DND-41 (cell line): ENCODE results near the gene NUAK1.

ENCODE experiments used
- ATAC-seq: fragments of 200-7000 bp; cut with Tn5 transposase; 3 replicates; pipeline ENCODE4 v1.9.1; 2021; ENCODE audit warnings: low read depth; ENCODE audit not compliant: insufficient read depth
- DNase-seq: peaks from one replicate; pipeline ENCODE4 v3.0.0-alpha.2; 2020
- H2AFZ ChIP-seq: 2 replicates; pipeline ENCODE4 v1.6.0; 2012; ENCODE audit warnings: low read depth, low read length
- H3K27ac ChIP-seq: 2 replicates; pipeline ENCODE4 v1.5.1; 2012; ENCODE audit warnings: low read length, inconsistent platforms
- H3K27me3 ChIP-seq: fragments of 200-600 bp; sonication (generic); 2 replicates; pipeline ENCODE4 v1.6.0; 2012; ENCODE audit warnings: low read length, mild to moderate bottlenecking, inconsistent platforms; ENCODE audit not compliant: insufficient read depth, poor library complexity
- H3K36me3 ChIP-seq: 2 replicates; pipeline ENCODE4 v1.5.1; 2012; ENCODE audit warnings: low read length, inconsistent platforms; ENCODE audit not compliant: insufficient read depth
- H3K4me1 ChIP-seq: 2 replicates; pipeline ENCODE4 v1.5.1; 2012; ENCODE audit warnings: mild to moderate bottlenecking, low read length; ENCODE audit not compliant: insufficient read depth
- H3K4me2 ChIP-seq: 2 replicates; pipeline ENCODE4 v1.6.0; 2012; ENCODE audit warnings: mild to moderate bottlenecking, moderate library complexity, low read length, inconsistent platforms; ENCODE audit not compliant: insufficient read depth
- H3K4me3 ChIP-seq, 2 experiments: fragments of 200-600 bp in 1 of 2; shearing (Covaris generic) in 1 of 2; 2 replicates each; pipeline ENCODE4 v1.5.1; 2012 to 2016; ENCODE audit warnings: inconsistent platforms in 2 of 2, low read length in 2 of 2, mild to moderate bottlenecking in 2 of 2, low read depth in 1 of 2, moderate library complexity in 1 of 2
- H3K79me2 ChIP-seq: 2 replicates; pipeline ENCODE4 v1.6.0; 2012; ENCODE audit warnings: low read length, inconsistent platforms; ENCODE audit not compliant: insufficient read depth
- H3K9ac ChIP-seq: 2 replicates; pipeline ENCODE4 v1.6.0; 2012; ENCODE audit warnings: low read depth, mild to moderate bottlenecking, inconsistent platforms, low read length, moderate library complexity
- H3K9me3 ChIP-seq: 2 replicates; pipeline ENCODE4 v1.5.1; 2012; ENCODE audit warnings: low read length, moderate library complexity, mild to moderate bottlenecking, inconsistent platforms; ENCODE audit not compliant: insufficient read depth, severe bottlenecking
- H4K20me1 ChIP-seq: 2 replicates; pipeline ENCODE4 v1.6.0; 2012; ENCODE audit warnings: low read length; ENCODE audit not compliant: insufficient read depth
- CTCF ChIP-seq: IDR thresholded peaks from 2 replicates; pipeline ENCODE4 v1.5.1; 2012; ENCODE audit warnings: borderline replicate concordance, low read length, moderate library complexity, mild to moderate bottlenecking; ENCODE audit not compliant: poor library complexity, severe bottlenecking; ENCODE audit errors: extremely low read depth
- EZH2 ChIP-seq: IDR thresholded peaks from 3 replicates; pipeline ENCODE4 v1.6.1; 2012; ENCODE audit warnings: borderline replicate concordance, low read depth, mild to moderate bottlenecking, moderate library complexity, low read length, inconsistent platforms; ENCODE audit not compliant: severe bottlenecking

Gene NUAK1

DNA sequence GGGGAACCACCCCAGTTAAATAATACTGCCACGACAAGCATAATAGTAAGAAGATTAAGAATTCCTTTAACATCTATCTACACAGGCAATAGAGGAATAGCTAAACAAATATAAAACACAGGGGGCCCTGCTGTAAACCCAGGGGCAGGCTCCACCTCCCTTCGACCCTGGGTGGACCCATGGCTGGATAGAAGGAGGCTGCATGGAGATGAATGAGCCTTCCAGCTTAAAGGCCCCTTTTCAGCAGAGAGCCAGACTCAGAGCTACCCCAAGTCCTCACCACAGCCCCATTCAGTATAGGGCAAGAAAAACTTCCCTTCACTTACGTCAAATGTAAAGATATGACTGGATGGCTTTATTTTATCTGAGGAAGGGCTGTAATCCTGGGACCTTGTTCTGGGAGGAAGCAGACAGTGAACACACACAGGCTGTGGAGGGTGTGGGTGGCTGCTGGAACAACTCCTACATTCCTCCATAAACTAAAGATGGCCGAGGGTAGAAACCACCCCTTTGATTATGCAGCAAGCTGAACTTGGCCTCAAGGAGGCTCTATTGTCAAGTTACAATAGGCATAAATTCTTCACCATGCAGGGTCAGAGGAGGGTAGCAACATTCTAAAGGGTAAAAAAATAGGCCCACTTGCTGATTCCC, 30.4 kb downstream of the NUAK1 start:
- H3K36me3 ChIP-seq, result no peaks in the 10 kb centered on the region
- no peaks in the 10 kb centered on the region for H4K20me1 ChIP-seq
- TF ChIP-seq EZH2 (no peak), CTCF (no peak)
- no peaks in the 10 kb centered on the region for H3K79me2 ChIP-seq
- no peak overlapping the region for H3K4me2 ChIP-seq
- no peak overlapping the region for H3K9ac ChIP-seq
- H3K4me1 ChIP-seq, result no peaks in the 10 kb centered on the region
- DNase-seq (no peak), ATAC-seq (no peak)
- no peaks in the 10 kb centered on the region for H3K9me3 ChIP-seq
- no peak overlapping the region for H3K27ac ChIP-seq
- H3K4me3 ChIP-seq, result no peak overlapping the region
- H3K27me3 ChIP-seq, result peaks cover 29% of the 10 kb centered on the region
- no peak overlapping the region for H2AFZ ChIP-seq

GRCh38 chr12:106107566-106107965, 31.2 kb downstream of the NUAK1 start:
- TF ChIP-seq CTCF (no peak), EZH2 (no peak)
- no peaks in the 10 kb centered on the region for H3K4me1 ChIP-seq
- no peak overlapping the region for H3K27ac ChIP-seq
- no peaks in the 10 kb centered on the region for H3K79me2 ChIP-seq
- H3K9ac ChIP-seq, result no peak overlapping the region
- ATAC-seq (no peak), DNase-seq (no peak)
- peaks cover 26% of the 10 kb centered on the region for H3K27me3 ChIP-seq
- H3K4me2 ChIP-seq, result no peak overlapping the region
- H3K9me3 ChIP-seq, result no peaks in the 10 kb centered on the region
- H3K4me3 ChIP-seq, result no peak overlapping the region
- no peak overlapping the region for H2AFZ ChIP-seq
- no peaks in the 10 kb centered on the region for H3K36me3 ChIP-seq
- no peaks in the 10 kb centered on the region for H4K20me1 ChIP-seq

GRCh38 chr12:106106892-106107291, 31.9 kb downstream of the NUAK1 start:
- Histone ChIP-seq H3K79me2 (no peaks in the 10 kb centered on the region), H3K27me3 (peaks cover 26% of the 10 kb centered on the region), H3K27ac (no peak overlapping the region), H3K4me2 (no peak overlapping the region), H4K20me1 (no peaks in the 10 kb centered on the region), H3K4me3 (no peak overlapping the region), H3K4me1 (no peaks in the 10 kb centered on the region), H2AFZ (no peak overlapping the region), H3K36me3 (no peaks in the 10 kb centered on the region), H3K9me3 (no peaks in the 10 kb centered on the region), H3K9ac (no peak overlapping the region)
- no peak for DNase-seq
- ATAC-seq, result no peak
- TF ChIP-seq EZH2, result no peak
- TF ChIP-seq CTCF, result no peak
